Mesendoderm (in vitro differentiated cells): ENCODE data around the gene E2F3.

Experiments
- DNase-seq: peaks from one replicate; pipeline ENCODE4 v3.0.0; 2013
- H2AK5ac ChIP-seq: 2 replicates; pipeline ENCODE4 v1.6.1; 2013; ENCODE audit warnings: low read length, inconsistent platforms
- H2BK120ac ChIP-seq: 2 replicates; pipeline ENCODE4 v1.6.1; 2013; ENCODE audit warnings: low read depth, mild to moderate bottlenecking, low read length, moderate library complexity, mixed read lengths
- H2BK15ac ChIP-seq: replicated peaks from 2 replicates; pipeline ENCODE4 v1.6.1; 2013; ENCODE audit warnings: low read depth, mild to moderate bottlenecking, moderate library complexity
- H2BK5ac ChIP-seq: 2 replicates; pipeline ENCODE4 v1.6.1; 2013; ENCODE audit warnings: low read length, inconsistent platforms
- H3K18ac ChIP-seq: 2 replicates; pipeline ENCODE4 v1.6.1; 2013; ENCODE audit warnings: mild to moderate bottlenecking, low read length, mixed read lengths
- H3K23ac ChIP-seq: one replicate; pipeline ENCODE4 v1.6.1; 2013; ENCODE audit warnings: low read length
- H3K27ac ChIP-seq: 2 replicates; pipeline ENCODE4 v1.5.1; 2013; ENCODE audit warnings: low read depth, mild to moderate bottlenecking, inconsistent platforms, low read length, moderate library complexity
- H3K27me3 ChIP-seq: 2 replicates; pipeline ENCODE4 v1.6.1; 2013; ENCODE audit warnings: low read length, control low read depth, mild to moderate bottlenecking, inconsistent platforms; ENCODE audit not compliant: insufficient read depth, poor library complexity
- H3K36me3 ChIP-seq: 2 replicates; pipeline ENCODE4 v1.6.1; 2013; ENCODE audit warnings: low read length, inconsistent platforms; ENCODE audit not compliant: control insufficient read depth, insufficient read depth
- H3K4ac ChIP-seq: one replicate; pipeline ENCODE4 v1.6.1; 2013; ENCODE audit warnings: low read depth, mild to moderate bottlenecking, low read length, moderate library complexity
- H3K4me1 ChIP-seq: 2 replicates; pipeline ENCODE4 v1.6.1; 2013; ENCODE audit warnings: low read depth, low read length, inconsistent platforms; ENCODE audit not compliant: control insufficient read depth
- H3K4me2 ChIP-seq: 2 replicates; pipeline ENCODE4 v1.6.1; 2013; ENCODE audit warnings: low read length
- H3K4me3 ChIP-seq: 2 replicates; pipeline ENCODE4 v1.5.1; 2013; ENCODE audit warnings: mild to moderate bottlenecking, low read length
- H3K56ac ChIP-seq: one replicate; pipeline ENCODE4 v1.6.1; 2013; ENCODE audit warnings: low read length
- H3K79me1 ChIP-seq: 2 replicates; pipeline ENCODE4 v1.6.1; 2013; ENCODE audit warnings: low read length, inconsistent platforms
- H3K79me2 ChIP-seq: 2 replicates; pipeline ENCODE4 v1.6.1; 2013; ENCODE audit warnings: mild to moderate bottlenecking, low read length; ENCODE audit not compliant: control insufficient read depth, insufficient read depth
- H3K9ac ChIP-seq: 2 replicates; pipeline ENCODE4 v1.6.1; 2013; ENCODE audit warnings: low read length, inconsistent platforms
- H4K5ac ChIP-seq: one replicate; pipeline ENCODE4 v1.6.1; 2013; ENCODE audit warnings: low read length
- H4K8ac ChIP-seq: one replicate; pipeline ENCODE4 v1.6.1; 2013; ENCODE audit warnings: low read depth, mild to moderate bottlenecking, control low read depth, low read length, moderate library complexity
- WGBS: extraction: QIAGEN DNeasy Blood & Tissue Kit; methylation state at CpG from one replicate; pipeline ENCODE4 v1.1.7; 2013; ENCODE audit warnings: low lambda C conversion rate, missing lambda C conversion rate; ENCODE audit not compliant: insufficient coverage; ENCODE audit errors: extremely low coverage; 5-methylcytosine and 5-hydroxymethylcytosine counted together

Gene E2F3

DNA sequence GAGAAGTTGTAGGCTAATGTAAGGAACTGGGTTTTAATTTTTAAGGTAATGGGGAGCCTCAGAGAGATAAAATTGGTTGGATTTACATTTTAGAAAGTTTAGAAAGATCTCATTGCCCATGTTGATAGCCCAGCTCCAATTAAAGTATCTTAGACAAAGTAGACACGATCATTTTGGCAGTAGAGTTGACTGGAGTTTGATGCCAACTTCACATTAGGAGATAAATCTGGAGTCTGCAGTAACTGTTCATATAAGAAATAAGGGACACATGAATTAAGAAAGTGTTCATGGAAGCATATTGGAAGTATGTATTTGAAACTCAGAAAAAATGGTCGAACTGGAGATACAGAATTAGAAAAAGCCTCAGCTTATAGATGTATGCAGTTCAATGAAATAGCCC, 12.6 kb upstream of the E2F3 start:
- Histone ChIP-seq H3K9ac (no peak overlapping the region), H3K4ac (no peak overlapping the region), H3K79me2 (no peaks in the 10 kb centered on the region), H3K23ac (no peak overlapping the region), H3K79me1 (no peaks in the 10 kb centered on the region), H2AK5ac (no peak overlapping the region), H2BK15ac (no peak overlapping the region), H3K4me3 (no peak overlapping the region), H3K18ac (no peak overlapping the region), H3K4me1 (no peaks in the 10 kb centered on the region), H3K4me2 (no peak overlapping the region), H4K8ac (no peak overlapping the region), H3K36me3 (no peaks in the 10 kb centered on the region), H3K27me3 (no peaks in the 10 kb centered on the region), H2BK120ac (no peak overlapping the region), H3K27ac (no peak overlapping the region), H2BK5ac (no peak overlapping the region), H4K5ac (no peak overlapping the region), H3K56ac (no peak overlapping the region)
- WGBS, result no CpG with 5 or more reads among the region's 2 CpGs
- no peak for DNase-seq

GRCh38 chr6:20393297-20393696, 8.4 kb upstream of the E2F3 start:
- H4K8ac ChIP-seq, result no peak overlapping the region
- no peak overlapping the region for H2BK5ac ChIP-seq
- no peak overlapping the region for H3K4me2 ChIP-seq
- H3K4me3 ChIP-seq, result no peak overlapping the region
- H3K27ac ChIP-seq, result no peak overlapping the region
- H4K5ac ChIP-seq, result no peak overlapping the region
- no peak overlapping the region for H3K18ac ChIP-seq
- no peaks in the 10 kb centered on the region for H3K79me2 ChIP-seq
- no peak overlapping the region for H3K23ac ChIP-seq
- no peak overlapping the region for H2BK120ac ChIP-seq
- H3K4ac ChIP-seq, result no peak overlapping the region
- H3K4me1 ChIP-seq, result no peaks in the 10 kb centered on the region
- H3K9ac ChIP-seq, result no peak overlapping the region
- H3K27me3 ChIP-seq, result no peaks in the 10 kb centered on the region
- no peak overlapping the region for H2AK5ac ChIP-seq
- H3K36me3 ChIP-seq, result no peaks in the 10 kb centered on the region
- H2BK15ac ChIP-seq, result no peak overlapping the region
- DNase-seq, result no peak
- no peak overlapping the region for H3K56ac ChIP-seq
- no CpG with 5 or more reads among the region's 2 CpGs for WGBS
- H3K79me1 ChIP-seq, result no peaks in the 10 kb centered on the region

DNA sequence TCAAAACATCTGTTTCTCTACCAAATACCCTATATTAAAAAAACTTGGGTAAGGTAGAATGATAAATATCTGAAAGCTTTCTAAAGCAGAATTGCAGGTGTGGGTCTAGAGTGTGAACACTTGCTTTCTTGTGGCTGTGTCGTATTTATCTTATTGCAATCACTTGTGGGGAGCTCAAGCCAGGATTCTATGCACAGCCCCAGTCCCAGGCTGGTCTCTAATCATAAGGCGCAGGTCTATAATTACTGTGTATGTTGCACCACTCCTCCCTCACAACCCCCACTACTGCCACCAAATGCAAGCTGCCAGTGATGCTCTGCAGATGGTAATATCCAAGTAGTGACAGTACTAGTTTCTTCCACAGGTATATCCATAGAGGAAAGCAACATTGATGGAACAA, 2.2 kb upstream of the E2F3 start:
- Histone ChIP-seq H2BK120ac (no peak overlapping the region), H3K27ac (no peak overlapping the region), H2AK5ac (no peak overlapping the region), H3K9ac (no peak overlapping the region), H3K56ac (no peak overlapping the region), H2BK15ac (no peak overlapping the region), H3K23ac (no peak overlapping the region), H3K79me1 (no peaks in the 10 kb centered on the region), H4K5ac (no peak overlapping the region), H3K18ac (no peak overlapping the region), H4K8ac (no peak overlapping the region), H2BK5ac (no peak overlapping the region), H3K27me3 (no peaks in the 10 kb centered on the region), H3K4me1 (no peaks in the 10 kb centered on the region), H3K4ac (no peak overlapping the region), H3K36me3 (no peaks in the 10 kb centered on the region), H3K4me3 (no peak overlapping the region), H3K4me2 (no peak overlapping the region), H3K79me2 (peaks cover 15% of the 10 kb centered on the region)
- DNase-seq, result no peak
- no CpG with 5 or more reads among the region's 2 CpGs for WGBS

DNA sequence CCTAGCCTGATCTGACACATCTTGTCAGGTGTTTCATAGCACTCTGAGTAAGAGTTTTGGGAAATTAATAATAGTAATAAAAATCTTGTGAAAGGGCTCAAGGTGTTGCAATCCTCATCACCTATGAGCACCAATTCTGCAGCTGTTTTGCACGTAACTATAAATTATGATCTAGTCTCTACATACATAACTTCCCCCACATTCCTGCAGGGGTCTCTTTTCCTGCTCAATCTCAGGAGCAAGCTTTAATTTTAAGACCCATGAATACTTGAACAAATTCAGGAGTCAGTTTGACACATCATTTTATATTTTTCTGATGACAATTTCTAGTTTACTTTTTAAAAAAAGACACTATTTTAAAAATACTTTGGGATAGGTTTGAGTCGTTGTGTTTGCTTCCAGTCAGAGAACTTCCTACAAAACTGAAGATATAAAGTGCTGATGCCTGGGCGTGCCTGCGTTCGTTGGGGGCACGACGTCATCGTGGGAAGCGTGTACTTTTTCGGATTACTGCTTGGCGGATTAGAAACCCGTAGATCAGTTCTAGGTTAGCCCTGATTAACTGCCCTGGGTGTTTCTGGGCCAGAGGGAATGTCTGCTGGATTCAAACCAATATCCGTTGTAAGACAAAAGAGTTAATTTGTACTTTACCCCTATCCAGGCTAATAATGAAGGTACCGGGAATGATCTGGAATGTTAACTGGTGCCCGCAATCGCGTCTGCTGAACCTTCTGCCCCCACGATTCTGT, 1.0 kb upstream of the E2F3 start:
- Histone ChIP-seq H3K23ac (no peak overlapping the region), H2BK5ac (no peak overlapping the region), H3K56ac (peak overlapping the region; percentile 69), H3K4me2 (peak overlapping the region; percentile 100), H3K4me1 (no peaks in the 10 kb centered on the region), H3K79me1 (no peaks in the 10 kb centered on the region), H3K27me3 (no peaks in the 10 kb centered on the region), H3K27ac (no peak overlapping the region), H3K4ac (no peak overlapping the region), H3K79me2 (peaks cover 24% of the 10 kb centered on the region), H2BK15ac (no peak overlapping the region), H3K18ac (no peak overlapping the region), H2AK5ac (no peak overlapping the region), H3K4me3 (peak overlapping the region; percentile 70), H2BK120ac (no peak overlapping the region), H3K36me3 (no peaks in the 10 kb centered on the region), H4K5ac (no peak overlapping the region), H4K8ac (no peak overlapping the region), H3K9ac (peak overlapping the region; percentile 66)
- no CpG with 5 or more reads among the region's 18 CpGs for WGBS
- peak; percentile 18 for DNase-seq

DNA sequence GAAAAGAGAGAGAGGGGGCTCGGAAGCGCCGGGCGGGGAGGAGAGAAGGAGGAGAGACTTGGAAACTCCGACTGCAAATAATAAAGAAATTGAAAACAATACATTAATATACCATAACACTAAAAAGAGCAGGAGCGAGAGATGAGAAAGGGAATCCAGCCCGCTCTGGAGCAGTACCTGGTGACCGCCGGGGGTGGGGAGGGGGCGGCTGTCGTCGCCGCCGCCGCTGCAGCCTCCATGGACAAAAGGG, 338 bp downstream of the E2F3 start:
- no peak overlapping the region for H2BK15ac ChIP-seq
- no peaks in the 10 kb centered on the region for H3K36me3 ChIP-seq
- no peak overlapping the region for H2AK5ac ChIP-seq
- no peak for DNase-seq
- peak overlapping the region; percentile 80 for H3K4me3 ChIP-seq
- H2BK120ac ChIP-seq, result peak overlapping the region; percentile 95
- H3K18ac ChIP-seq, result peak overlapping the region; percentile 100
- H4K8ac ChIP-seq, result no peak overlapping the region
- H2BK5ac ChIP-seq, result no peak overlapping the region
- H3K56ac ChIP-seq, result peak overlapping the region; percentile 86
- no peaks in the 10 kb centered on the region for H3K4me1 ChIP-seq
- H3K4me2 ChIP-seq, result peak overlapping the region; percentile 38
- peak overlapping the region; percentile 93 for H3K27ac ChIP-seq
- no peak overlapping the region for H4K5ac ChIP-seq
- WGBS, result no CpG with 5 or more reads among the region's 15 CpGs
- peak overlapping the region; percentile 88 for H3K9ac ChIP-seq
- no peak overlapping the region for H3K23ac ChIP-seq
- H3K27me3 ChIP-seq, result no peaks in the 10 kb centered on the region
- peak overlapping the region; percentile 100 for H3K4ac ChIP-seq
- peaks cover 37% of the 10 kb centered on the region for H3K79me2 ChIP-seq
- peaks cover 2% of the 10 kb centered on the region for H3K79me1 ChIP-seq
